Activated CD4-positive, alpha-beta T cell treated with anti-CD3 and anti-CD28 coated beads for 1 hour (primary cell): ENCODE measurements around the gene UNC5CL.
"Not testable (repeated sequence)": the region's sequence is repeated elsewhere in the genome, so short reads cannot be mapped to it uniquely, and the experiment has no call there.

ENCODE experiments used
- DNase-seq: peaks from one replicate; pipeline ENCODE4 v3.0.0-alpha.2; 2020

UNC5CL gene

DNA sequence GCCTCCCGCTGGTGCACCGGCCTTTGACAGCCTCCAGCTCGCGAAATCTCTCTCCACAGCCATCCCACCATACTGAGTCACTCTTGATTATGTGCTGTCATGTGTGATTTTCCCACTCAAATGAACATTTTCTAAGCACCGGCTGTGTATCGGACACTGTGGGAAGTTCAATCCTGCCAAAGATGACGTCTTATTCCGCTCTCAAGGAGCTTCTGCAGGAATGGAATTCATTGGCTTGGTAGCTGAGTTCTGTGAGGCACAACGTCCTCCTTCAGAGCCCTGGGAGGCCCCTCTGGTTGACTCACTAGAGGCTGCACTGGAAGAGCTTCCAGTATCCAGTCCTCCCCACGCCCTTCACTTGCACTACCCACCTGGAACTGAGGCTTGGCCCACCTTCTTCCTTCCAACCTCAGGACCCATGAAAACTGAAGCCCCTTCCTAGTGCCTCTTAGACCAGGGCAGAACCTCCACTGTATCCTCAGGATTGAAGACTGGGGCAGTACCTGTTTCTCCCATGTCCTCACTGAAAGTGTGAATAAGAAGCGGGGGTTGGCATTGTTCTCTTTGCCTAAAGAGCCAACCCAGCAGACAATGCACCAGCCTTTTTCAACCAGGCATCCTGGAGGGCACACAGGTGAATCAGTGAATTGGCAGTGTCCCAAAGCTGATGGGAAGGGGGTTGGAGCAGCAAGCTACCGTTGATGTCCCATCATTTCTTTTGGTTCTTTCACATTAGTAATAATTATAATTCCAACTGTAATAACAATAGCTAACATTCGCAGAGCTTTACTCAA is 1.7 kb downstream of the UNC5CL start:
- no peak for DNase-seq

DNA sequence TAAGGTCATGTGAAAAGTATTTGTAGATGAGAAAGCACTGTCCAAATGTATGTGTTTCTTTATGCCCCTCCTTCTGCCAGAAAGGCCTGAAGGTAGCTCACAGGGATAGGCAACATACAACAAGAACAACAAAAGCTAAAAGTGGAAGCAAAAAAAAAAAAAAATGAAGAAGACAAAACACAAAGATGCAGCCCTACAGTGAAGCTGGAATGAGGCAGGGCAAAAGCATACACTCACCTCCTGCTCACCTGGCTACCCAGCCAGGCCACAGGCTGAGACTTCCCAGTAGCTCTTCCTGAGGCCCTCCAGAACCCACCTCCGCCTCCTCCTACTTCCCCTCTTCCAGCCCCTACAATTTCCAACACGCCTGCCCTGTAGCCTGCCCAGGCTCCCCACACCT is 2.4 kb downstream of the UNC5CL start:
- DNase-seq, result no peak

DNA sequence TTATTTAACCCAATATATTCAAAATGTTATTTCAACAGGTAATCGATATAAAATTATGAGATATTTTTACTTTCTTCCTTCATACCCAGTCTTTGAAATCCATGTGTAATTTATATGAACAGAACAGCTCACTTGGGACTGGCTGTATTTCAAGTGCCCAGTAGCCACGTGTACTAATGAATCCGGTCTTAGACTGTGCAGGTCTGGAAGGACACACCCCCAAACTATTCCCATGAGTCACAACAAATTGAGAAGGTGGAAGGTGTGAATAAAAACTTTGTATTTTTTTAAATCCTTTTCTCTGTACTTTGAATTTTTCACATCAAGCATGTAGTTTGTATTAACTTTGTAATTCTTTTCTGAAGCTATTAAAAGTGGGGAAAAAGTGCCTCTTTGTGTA is 2.8 kb downstream of the UNC5CL start:
- no peak for DNase-seq

DNA sequence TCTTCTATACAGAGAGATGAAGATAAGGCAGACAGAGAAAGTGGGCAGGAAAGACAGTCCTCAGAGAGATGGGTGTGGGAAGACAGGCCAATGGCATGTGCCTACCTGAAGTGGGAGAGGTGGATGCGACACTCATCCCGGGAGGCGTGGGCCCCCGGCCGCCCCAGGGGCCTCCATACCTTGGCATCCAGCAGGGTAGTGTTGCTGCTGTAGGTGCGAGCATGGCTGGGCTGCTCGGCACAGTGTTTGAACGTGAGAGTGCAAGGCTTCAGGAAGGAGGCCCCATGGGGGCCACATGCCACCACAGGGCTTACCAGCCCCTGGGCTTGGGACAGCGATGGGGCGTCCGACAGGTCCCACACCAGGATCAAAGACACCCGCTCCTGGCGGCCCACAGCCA is 5.2 kb downstream of the UNC5CL start:
- no peak for DNase-seq

DNA sequence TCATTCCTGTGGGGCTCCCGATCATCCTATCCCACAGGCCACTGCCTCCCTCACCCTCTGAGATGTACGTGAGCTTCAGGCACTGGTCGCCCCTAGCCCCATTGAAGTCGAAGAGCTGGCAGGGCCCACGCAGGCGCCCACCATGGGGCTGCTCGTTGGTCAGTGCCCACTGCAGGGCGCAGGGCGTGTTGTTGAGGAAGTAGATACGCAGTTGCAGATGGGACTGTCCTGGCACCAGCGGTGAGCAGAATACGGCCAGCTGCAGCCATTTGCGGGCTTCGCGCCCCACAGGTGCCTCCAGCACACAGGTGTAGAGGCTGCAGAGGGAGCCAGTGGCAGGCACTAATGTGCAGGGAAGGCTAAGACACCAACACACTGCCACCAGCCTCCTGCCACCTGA is 6.2 kb downstream of the UNC5CL start:
- no peak for DNase-seq

DNA sequence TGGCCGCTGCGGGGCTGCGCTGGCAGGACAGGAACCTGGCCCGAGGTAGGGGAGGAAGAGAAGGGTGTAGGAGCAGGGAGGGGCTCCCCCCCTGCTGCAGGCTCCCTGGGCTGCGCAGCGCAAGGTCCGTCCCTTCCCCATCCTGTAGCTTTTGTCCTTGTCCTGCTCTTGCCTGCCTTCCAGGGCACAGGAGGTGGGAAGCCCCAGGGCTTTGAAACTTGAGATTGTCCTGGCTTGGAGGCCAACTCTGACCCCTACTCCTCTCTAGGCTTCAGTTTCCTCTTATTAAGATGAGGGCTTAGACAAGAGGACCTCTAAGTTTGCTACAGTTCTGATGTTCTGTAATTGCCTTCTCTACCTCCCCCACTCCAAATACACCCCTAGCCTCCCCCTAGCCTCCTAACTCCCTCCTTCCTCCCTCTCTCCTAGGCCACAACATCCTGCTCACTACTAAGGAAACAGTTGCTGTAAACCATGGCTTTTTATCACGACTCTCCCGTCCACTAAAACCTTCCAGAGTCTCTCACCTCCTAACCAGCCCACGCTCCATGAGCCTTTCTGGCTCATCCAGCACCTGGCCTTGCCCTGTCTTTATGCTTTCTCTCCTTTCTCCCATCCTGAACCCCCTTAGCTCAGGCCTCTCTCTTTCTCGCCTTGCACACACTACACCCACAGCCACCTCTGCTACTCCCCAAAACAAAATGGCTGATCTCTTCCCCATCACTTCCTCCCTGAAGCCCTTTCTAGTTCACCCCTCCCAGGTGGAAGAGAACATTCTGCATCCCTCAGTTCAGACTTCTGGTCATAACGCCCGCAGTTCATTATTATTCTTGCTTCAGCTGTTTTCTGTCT is 10.2 kb downstream of the UNC5CL start:
- no peak for DNase-seq

DNA sequence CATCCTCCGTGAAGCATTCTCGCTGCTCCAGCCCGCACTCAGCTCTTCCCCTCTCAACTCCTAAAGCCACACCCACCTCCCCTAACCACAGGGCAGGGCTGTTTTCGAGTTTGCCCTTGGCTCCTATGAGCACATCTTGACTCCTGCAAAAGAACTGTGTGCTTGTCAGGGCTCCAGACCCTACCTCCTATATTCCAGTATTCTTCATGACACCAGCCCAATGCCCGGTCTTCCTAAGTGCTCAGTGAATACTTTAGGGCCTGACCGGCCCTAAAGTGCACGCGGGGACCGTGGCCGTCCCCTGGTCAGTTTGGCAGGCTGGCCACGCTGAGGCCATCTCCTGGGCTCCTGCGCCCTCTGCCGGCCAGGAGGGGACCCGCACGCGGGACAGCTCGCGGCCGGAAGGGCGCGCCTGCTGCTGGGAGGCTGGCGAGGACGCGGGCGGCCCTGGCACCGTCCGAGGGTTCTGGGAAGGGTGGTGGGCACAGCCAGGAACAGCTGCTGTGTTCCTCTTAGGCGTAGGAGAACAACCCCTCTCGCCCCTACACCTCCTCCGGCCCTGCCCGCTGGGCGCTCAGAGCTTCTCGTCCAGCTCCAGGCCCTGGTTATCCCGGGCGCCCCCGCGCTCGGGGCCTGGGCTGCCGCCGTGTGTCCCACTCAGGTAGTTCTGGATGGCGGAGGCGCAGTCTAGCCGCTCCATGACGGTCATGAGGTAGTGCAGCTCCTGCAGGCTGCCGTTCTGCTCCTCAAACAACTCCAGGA is 11.0 kb downstream of the UNC5CL start:
- peak; percentile 48 for DNase-seq

DNA sequence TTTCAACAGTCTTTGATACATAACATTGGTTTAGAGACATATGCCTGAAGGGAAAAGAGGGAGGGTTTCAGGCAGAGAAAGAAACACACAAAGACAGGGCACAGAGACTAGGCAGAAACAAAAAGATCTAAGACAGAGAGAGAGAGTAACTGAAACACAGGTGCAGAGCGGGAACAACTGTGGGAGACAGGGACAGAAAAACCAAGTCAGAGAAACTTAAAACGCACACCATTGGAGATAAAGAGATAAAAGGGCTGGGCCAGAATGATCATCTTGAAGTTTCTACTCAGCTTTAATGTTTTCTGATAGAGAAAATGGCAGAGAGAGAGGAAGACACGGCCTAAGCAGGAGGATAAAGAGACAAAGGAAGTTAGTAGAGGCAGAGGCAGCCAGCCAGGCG is 11.8 kb downstream of the UNC5CL start:
- DNase-seq, result no peak

DNA sequence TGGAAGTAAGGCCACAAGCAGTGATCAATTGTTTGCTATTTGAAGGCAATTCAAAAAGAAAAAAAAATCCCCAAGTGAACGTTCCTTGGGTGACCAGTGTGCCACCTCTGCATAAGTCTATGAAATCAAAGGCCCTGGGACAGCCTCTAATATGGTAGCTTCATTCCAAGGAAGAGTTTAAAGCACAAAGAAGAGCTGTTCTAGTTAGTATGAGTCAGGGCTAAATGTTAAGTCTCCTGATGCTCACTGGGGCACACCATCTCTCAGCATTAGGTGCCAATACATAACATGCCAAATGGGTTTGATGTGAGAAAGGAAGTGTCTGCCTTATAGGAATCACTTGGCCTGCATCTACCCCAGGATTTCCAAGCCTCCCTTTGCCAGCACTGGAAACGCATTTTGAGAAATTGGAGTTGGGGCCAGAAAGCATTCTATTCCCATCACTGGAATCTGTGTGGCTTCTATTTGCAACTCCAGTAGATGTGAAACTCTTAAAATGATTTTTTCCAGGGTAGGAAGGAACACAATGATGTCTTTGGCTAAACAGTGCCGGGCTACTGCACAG is 13.0 kb downstream of the UNC5CL start:
- DNase-seq, result no peak

DNA sequence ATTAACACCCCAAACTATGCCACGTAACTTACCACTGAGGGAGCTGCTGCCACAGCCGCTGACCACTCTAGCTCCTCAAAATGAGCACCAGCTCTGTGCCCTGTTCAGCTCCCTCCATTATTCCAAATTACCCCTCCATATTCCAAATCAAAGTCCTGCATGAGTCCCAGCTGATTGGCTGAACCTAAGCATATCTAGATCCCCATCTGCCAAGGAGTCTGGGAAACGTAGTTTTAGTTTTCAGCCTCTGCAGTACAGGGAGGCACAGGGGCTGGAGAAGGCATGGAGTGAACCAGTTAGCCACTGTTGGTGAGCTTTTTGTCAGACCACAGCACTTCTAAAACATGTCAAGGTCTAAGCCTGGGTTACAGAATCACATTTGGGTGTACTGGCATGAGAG is 15.9 kb downstream of the UNC5CL start:
- no peak for DNase-seq

DNA sequence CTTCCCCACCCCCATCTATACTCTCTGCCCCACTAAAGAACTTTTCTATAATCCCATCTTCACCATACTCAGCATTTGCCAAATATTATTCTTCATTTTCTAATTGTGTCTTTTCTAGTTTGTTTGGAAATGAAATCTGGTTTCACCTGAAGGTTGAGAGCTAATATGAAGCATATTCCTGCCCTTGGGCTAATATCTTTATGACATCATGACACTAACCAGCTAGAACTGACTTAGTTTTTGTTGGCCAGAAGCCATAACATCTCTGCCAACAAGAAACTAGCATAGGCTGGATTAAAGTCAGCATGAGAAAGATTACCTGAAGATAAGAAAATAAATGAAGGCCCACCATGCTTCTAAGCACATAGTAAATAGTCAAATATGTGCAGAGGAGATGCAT is 16.7 kb downstream of the UNC5CL start:
- no peak for DNase-seq

DNA sequence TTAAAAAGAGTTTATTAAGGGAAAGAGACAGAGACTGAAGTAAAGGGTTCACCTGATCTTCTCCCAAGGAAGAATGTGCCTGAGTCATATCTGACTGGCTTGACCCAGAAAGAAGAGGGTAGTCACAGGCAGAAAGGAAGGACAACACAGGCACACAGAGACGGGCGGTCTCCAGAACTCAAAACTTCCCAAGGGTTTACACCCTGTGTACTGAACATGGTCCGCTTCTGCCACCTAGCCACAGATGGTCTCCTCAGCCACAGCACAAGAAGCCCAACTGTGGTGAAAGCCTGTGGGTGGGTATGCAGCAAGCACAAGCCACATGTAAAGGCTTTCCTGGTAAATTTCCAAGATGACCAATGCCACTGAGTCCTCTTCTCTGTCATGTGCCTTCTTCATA is 17.2 kb downstream of the UNC5CL start:
- no peak for DNase-seq

DNA sequence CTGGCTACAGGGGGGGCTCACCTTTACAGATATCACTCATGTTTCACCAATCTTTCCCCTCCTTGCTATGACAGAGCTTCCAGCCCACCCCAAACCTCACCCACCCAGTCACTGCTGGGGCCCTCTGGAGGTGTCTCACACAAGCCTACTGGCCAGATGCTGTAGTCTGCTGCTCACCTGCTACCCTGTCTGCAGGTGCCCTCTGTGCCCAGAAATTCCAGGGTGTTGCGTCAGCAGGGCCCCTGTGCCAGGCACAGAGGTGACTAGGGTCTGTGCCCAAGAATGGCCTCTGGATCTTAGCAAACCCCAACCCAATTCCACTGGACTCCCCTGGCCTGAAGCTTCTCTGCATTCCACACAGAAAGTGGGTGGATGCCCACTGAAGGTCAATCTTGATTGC is 21.4 kb downstream of the UNC5CL start:
- DNase-seq, result no peak

DNA sequence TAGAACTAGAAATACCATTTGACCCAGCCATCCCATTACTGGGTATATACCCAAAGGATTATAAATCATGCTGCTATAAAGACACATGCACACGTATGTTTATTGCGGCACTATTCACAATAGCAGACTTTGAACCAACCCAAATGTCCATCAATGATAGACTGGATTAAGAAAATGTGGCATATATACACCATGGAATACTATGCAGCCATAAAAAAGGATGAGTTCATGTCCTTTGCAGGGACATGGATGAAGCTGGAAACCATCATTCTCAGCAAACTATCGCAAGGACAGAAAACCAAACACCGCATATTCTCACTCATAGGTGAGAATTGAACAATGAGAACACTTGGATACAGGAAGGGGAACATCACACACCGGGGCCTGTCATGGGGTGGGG is 23.2 kb downstream of the UNC5CL start:
- DNase-seq, result not testable (repeated sequence)

DNA sequence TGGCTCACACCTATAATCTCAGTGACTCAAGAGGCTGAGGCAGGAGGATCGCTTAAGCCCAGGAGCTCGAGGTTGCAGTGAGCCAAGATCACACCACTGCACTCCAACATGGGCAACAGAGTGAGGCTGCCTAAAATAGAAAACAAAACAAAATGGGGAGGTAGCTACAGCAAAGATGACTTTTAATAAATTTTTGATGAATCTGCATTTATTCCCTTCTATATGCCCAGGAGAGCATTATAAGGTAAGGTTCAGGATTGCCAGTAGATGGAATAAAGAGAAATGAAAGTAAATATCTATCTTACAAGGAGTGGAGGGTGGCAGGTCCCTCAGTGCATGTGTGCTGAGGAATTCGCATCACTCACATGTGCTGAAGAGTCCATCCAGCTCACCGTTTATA is 24.2 kb downstream of the UNC5CL start:
- no peak for DNase-seq

DNA sequence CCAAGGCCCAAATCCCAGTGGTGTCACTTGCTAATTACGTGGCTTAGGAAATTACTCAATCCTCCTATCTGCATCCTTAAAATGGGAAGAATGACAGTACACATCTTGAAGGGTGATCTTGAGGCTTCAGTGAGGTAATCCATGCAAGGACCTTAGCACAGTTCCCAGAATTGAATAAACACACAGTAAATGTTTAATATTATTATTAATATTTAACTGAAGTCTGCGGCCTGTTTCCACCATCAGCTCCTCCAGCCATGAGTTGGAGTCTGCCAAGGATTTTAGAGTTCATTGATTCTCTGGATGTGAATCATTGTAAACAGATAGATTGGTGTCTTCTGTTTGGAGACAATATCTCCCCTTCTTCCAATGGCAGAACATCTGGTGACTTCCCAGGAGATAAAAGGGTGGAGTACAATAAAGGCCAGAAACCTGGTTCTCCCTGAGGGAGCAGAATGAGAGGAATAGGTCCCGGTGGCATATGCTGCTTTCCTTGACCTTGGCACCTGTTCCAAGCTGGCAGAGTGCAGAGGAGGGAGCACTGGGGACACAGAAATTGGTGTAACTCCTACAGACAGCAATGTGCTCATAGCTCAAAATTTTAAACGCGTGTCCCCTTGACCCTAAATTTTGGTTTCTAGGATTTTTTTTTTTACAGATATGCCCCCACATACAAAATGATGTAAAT is 25.4 kb downstream of the UNC5CL start:
- no peak for DNase-seq

DNA sequence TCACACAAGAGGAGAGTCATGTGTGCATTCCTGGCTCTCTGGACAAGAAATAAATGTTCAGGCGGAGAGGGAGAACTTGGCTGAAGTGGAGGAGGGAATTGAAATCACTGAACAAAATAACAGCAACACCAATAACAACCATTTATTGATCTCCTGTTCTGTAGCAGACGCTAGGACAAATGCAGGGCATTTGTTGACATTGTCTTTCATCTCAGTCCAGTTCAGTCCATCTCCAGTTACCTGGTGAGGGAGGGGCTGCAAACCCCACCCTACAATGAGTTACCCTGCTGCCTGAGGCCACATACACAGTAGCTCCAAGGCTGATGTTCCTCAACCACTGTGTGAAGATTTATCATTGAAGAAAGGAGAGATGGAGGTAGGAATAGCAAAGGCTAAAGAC is 27.3 kb downstream of the UNC5CL start:
- no peak for DNase-seq

DNA sequence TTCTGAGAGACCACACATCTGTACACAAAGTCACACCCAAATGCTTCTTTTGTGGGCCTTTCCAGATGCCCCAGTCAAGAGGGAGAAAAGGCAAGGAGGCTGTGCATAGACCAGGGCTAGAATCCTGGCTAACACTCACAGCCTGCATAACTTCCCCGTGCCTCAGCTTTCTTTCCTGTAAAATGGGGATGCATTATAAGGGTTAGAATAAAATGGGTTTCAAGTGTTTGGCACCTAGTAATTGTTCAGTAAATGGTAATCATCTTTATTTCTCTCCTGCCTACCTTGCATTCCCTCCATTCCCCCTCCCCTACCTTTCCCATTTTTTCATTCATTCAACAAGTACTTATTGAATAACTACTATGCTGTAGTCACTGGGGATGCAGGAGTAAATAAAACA is 29.4 kb downstream of the UNC5CL start:
- DNase-seq, result no peak

DNA sequence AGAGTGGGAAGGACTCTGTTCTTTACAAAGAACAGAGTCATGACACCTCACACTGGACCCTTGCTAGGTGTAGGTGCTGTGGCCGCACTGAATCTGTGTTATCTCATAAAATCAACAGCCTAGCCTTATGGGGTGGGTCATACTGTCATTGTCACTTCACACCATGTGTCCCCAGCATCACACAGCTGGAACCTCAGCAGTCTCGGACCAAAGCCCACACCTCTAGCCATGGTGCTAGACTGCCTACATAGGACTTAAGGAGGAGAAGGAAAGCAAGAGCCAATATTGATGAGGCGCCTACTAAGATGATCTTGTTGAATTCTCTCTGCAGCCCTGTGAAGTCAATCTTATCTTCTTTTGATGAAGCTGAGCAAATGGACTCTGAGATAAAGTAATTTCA is 31.0 kb downstream of the UNC5CL start:
- no peak for DNase-seq

DNA sequence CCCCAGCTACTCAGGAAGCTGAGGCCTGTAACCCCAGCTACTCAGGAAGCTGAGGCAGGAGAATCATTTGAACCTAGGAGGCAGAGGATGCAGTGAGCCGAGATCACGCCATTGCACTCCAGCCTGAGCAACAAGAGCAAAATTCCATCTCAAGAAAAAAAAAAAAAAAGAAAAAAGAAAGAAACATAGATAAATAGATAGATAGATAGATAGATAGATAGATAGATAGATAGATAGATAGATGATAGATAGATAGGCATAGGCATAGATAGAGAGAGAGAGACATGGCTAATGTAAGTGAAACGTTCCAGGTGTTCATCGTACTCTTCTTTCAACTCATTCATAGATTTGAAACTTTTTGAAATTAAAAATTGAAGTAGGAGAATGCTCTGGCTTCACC is 32.0 kb downstream of the UNC5CL start:
- DNase-seq, result not testable (repeated sequence)

DNA sequence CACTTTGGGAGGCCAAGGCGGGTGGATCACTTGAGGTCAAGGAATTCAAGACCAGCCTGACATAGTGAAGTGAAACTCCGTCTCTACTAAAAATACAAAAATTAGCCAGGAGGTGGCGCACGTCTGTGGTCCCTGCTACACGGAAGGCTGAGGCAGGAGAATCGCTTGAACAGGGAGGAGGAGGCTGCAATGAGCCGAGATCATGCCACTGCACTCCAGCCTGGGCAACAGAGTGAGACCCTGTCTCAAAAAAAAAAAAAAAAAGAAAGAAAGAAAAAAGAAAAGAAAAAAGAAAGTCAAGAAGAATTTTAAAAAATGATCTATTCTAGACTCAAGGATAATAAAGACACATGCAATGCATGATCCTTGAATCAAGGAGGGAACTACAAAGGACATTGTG is 32.8 kb downstream of the UNC5CL start:
- peak; percentile 25 for DNase-seq

DNA sequence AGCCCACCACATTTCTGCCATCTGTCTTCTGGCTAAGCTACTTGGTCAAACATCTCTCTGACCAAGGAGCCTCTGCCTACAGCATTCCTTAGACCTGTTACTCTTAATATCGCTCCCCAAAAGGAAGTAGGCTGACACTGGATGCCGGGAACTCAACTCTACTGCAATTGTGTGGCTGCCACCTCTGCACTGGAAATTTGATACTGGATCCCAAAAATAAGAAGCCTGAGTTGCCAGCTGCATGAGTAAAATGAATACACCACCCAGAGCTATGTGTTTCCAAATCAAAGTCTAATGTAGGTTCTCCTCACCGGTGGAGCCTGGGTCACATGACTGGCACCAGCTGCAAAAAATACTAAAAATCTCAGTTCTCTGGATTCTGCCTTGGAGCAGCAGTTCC is 36.9 kb downstream of the UNC5CL start:
- no peak for DNase-seq

DNA sequence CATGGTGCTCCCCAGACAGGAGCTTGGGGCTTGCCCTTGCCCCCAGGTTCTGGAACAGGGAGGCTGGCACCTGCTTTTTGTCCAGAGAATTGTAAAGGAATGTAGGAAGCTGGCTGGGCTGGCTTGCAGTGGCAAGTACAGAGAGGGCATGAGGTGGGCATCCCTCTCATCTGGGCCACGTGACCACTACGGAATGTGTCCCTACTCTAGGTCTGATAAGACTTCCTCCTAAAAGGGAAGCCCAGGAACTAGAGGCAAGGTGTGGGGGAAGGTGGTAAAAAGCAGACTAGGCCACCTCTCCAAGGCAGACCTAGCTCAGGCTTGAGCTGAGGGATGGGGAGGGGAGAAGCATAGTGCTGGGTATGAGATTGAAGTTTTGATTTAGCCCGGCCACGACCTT is 38.8 kb downstream of the UNC5CL start:
- DNase-seq, result no peak
